ENCODE results near the gene MAPK8IP3. TPM values are rescaled to one million over a fixed set of nuclear protein-coding genes. Genes with fewer than 3 reads are reported as not detected.

MAPK8IP3 gene
- polyA plus RNA-seq, 1 donor (not counting 4 experiments of a cell fraction or from before 2014, with no cell fraction given) = 11.7 TPM

- no peak overlapping the region for H2AFZ ChIP-seq (ENCODE audit: control insufficient read depth, low read length)
- H4K20me1 ChIP-seq (ENCODE audit: control insufficient read depth, extremely low read depth, insufficient read depth, low read length) = no peaks in the 10 kb centered on the region
- no peaks in the 10 kb centered on the region for H3K79me2 ChIP-seq (ENCODE audit: control insufficient read depth, insufficient read depth, low read length)
- dilution Hi-C loops (cut with MboI; ENCODE audit: extremely low pct_ligation_motif_present, low sequenced_read_pairs) = no loop called here
- no peak overlapping the region for H3K27ac ChIP-seq (ENCODE audit: control insufficient read depth, insufficient read depth, low read length)
- TF ChIP-seq CTCF (optimal IDR thresholded peaks at IDR 0.05 in 1 of 3, IDR thresholded peaks at IDR 0.05 in 1 of 3, conservative IDR thresholded peaks at IDR 0.05 in 1 of 3; ENCODE audit: extremely low read depth in 1 of 3, insufficient read depth in 2 of 3, low read length in 3 of 3) (no peak), EZH2 (IDR thresholded peaks at IDR 0.05; ENCODE audit: low read length) (no peak)
- FAIRE-seq (no peak), DNase-seq (ENCODE audit: low read depth, low spot score) (no peak)
- peaks cover 3% of the 10 kb centered on the region for H3K4me1 ChIP-seq (ENCODE audit: control insufficient read depth, extremely low read depth, insufficient read depth, low read length)
- H3K9me3 ChIP-seq (ENCODE audit: control insufficient read depth, low read depth, low read length) = no peaks in the 10 kb centered on the region
- no peak overlapping the region for H3K4me2 ChIP-seq (ENCODE audit: control insufficient read depth, extremely low read depth, insufficient read depth, low read depth, low read length)
- no peak overlapping the region for H3K9ac ChIP-seq (ENCODE audit: control insufficient read depth, extremely low read depth, insufficient read depth, low read length)
- H3K4me3 ChIP-seq (ENCODE audit: control insufficient read depth in 2 of 3, extremely low read depth in 1 of 3, insufficient read depth in 2 of 3, low read depth in 1 of 3, low read length in 3 of 3) = no peak overlapping the region
- no peaks in the 10 kb centered on the region for H3K27me3 ChIP-seq (ENCODE audit: control insufficient read depth, extremely low read depth, insufficient read depth, low read length)
- H3K9me1 ChIP-seq (ENCODE audit: control insufficient read depth, extremely low read depth, insufficient read depth, low read length) = no peaks in the 10 kb centered on the region
- peaks cover 17 to 31% of the 10 kb centered on the region in 2 experiments for H3K36me3 ChIP-seq (ENCODE audit: control insufficient read depth in 2 of 2, extremely low read depth in 1 of 2, insufficient read depth in 2 of 2, low read length in 2 of 2)
Observed at GRCh38 chr16:1761751-1762150, 55.8 kb downstream of the MAPK8IP3 start.

GRCh38 chr16:1762196-1762878 is 56.3 kb downstream of the MAPK8IP3 start:
- H3K4me2 ChIP-seq (ENCODE audit: control insufficient read depth, extremely low read depth, insufficient read depth, low read depth, low read length) = no peak overlapping the region
- H2AFZ ChIP-seq (ENCODE audit: control insufficient read depth, low read length) = no peak overlapping the region
- no peak overlapping the region for H3K9ac ChIP-seq (ENCODE audit: control insufficient read depth, extremely low read depth, insufficient read depth, low read length)
- TF ChIP-seq EZH2 (IDR thresholded peaks at IDR 0.05; ENCODE audit: low read length) = no peak
- no peak for TF ChIP-seq CTCF (optimal IDR thresholded peaks at IDR 0.05 in 1 of 3, IDR thresholded peaks at IDR 0.05 in 1 of 3, conservative IDR thresholded peaks at IDR 0.05 in 1 of 3; ENCODE audit: extremely low read depth in 1 of 3, insufficient read depth in 2 of 3, low read length in 3 of 3)
- H3K9me1 ChIP-seq (ENCODE audit: control insufficient read depth, extremely low read depth, insufficient read depth, low read length) = no peaks in the 10 kb centered on the region
- no peak overlapping the region for H3K4me3 ChIP-seq (ENCODE audit: control insufficient read depth in 2 of 3, extremely low read depth in 1 of 3, insufficient read depth in 2 of 3, low read depth in 1 of 3, low read length in 3 of 3)
- dilution Hi-C loops (cut with MboI; ENCODE audit: extremely low pct_ligation_motif_present, low sequenced_read_pairs) = no loop called here
- no peak for FAIRE-seq
- peaks cover 17 to 32% of the 10 kb centered on the region in 2 experiments for H3K36me3 ChIP-seq (ENCODE audit: control insufficient read depth in 2 of 2, extremely low read depth in 1 of 2, insufficient read depth in 2 of 2, low read length in 2 of 2)
- H4K20me1 ChIP-seq (ENCODE audit: control insufficient read depth, extremely low read depth, insufficient read depth, low read length) = no peaks in the 10 kb centered on the region
- H3K27me3 ChIP-seq (ENCODE audit: control insufficient read depth, extremely low read depth, insufficient read depth, low read length) = no peaks in the 10 kb centered on the region
- peaks cover 3% of the 10 kb centered on the region for H3K4me1 ChIP-seq (ENCODE audit: control insufficient read depth, extremely low read depth, insufficient read depth, low read length)
- H3K79me2 ChIP-seq (ENCODE audit: control insufficient read depth, insufficient read depth, low read length) = no peaks in the 10 kb centered on the region
- no peak overlapping the region for H3K27ac ChIP-seq (ENCODE audit: control insufficient read depth, insufficient read depth, low read length)
- H3K9me3 ChIP-seq (ENCODE audit: control insufficient read depth, low read depth, low read length) = no peaks in the 10 kb centered on the region
- DNase-seq (ENCODE audit: low read depth, low spot score) = no peak

All from keratinocyte (primary cell).